MCF 10A (cell line): ENCODE measurements around the gene ELOA. TPM values are rescaled to one million over a fixed set of nuclear protein-coding genes. Genes with fewer than 3 reads are reported as not detected.

Source experiments
- BruUV-seq: library from RNA; stranded (reverse); fragments of 400-500 nt; replicated peaks from 2 replicates; lab custom pipeline; 2021; lab: Mats Ljungman, UMichigan
- CTCF ChIA-PET: fragments of 300-600 bp; sonication (Branson Sonifier 250); formaldehyde crosslinking; extraction: SDS; loops from one replicate; lab custom pipeline; 2021; ENCODE audit warnings: antibody characterized with exemption, inconsistent platforms; lab: Yijun Ruan, JAX
- POLR2A ChIA-PET: fragments of 300-600, 350-650 bp; sonication (Branson Sonifier 250); formaldehyde crosslinking; extraction: SDS; loops from one replicate; lab custom pipeline; 2020; ENCODE audit warnings: antibody characterized with exemption, inconsistent platforms; lab: Yijun Ruan, JAX
- DNase-seq: peaks from one replicate; pipeline ENCODE4 v3.0.0-alpha.2; 2018; ENCODE audit not compliant: unreplicated experiment
- H3K27ac Mint-ChIP-seq: one replicate; pipeline ENCODE4 v1.8.0; 2022; ENCODE audit warnings: mild to moderate bottlenecking, low read depth, mixed read lengths; ENCODE audit not compliant: unreplicated experiment
- H3K27me3 Mint-ChIP-seq: one replicate; pipeline ENCODE4 v1.8.0; 2022; ENCODE audit warnings: mixed read lengths; ENCODE audit not compliant: insufficient read depth, unreplicated experiment
- H3K36me3 Mint-ChIP-seq: one replicate; pipeline ENCODE4 v1.8.0; 2022; ENCODE audit warnings: mild to moderate bottlenecking, moderate library complexity, mixed read lengths; ENCODE audit not compliant: insufficient read depth, unreplicated experiment
- H3K4me1 Mint-ChIP-seq: one replicate; pipeline ENCODE4 v1.8.0; 2022; ENCODE audit warnings: mixed read lengths; ENCODE audit not compliant: insufficient read depth, unreplicated experiment
- H3K4me3 Mint-ChIP-seq: one replicate; pipeline ENCODE4 v1.8.0; 2022; ENCODE audit warnings: mild to moderate bottlenecking, moderate library complexity, mixed read lengths; ENCODE audit not compliant: unreplicated experiment
- H3K9me3 Mint-ChIP-seq: one replicate; pipeline ENCODE4 v1.8.0; 2022; ENCODE audit warnings: mixed read lengths; ENCODE audit not compliant: unreplicated experiment
- intact Hi-C: fragments of 100-400 bp; cut with micrococcal nuclease; formaldehyde crosslinking; loops from 2 replicates; pipeline ENCODE4 v1.14.1; 2022
- total RNA-seq: library from RNA; stranded (reverse); gene quantifications from 2 replicates; pipeline ENCODE4 v1.2.3, GENCODE V29; 2022
- TF ChIP-seq, protein P1 (sequence below): fragments of 200-600 bp; IDR thresholded peaks from one replicate; pipeline ENCODE4 v1.8.0; 2022; ENCODE audit warnings: antibody characterized with exemption, mild to moderate bottlenecking; ENCODE audit not compliant: unreplicated experiment

Gene ELOA
- total RNA-seq, 1 experiment from 2014 or later = 68.3 TPM

DNA sequence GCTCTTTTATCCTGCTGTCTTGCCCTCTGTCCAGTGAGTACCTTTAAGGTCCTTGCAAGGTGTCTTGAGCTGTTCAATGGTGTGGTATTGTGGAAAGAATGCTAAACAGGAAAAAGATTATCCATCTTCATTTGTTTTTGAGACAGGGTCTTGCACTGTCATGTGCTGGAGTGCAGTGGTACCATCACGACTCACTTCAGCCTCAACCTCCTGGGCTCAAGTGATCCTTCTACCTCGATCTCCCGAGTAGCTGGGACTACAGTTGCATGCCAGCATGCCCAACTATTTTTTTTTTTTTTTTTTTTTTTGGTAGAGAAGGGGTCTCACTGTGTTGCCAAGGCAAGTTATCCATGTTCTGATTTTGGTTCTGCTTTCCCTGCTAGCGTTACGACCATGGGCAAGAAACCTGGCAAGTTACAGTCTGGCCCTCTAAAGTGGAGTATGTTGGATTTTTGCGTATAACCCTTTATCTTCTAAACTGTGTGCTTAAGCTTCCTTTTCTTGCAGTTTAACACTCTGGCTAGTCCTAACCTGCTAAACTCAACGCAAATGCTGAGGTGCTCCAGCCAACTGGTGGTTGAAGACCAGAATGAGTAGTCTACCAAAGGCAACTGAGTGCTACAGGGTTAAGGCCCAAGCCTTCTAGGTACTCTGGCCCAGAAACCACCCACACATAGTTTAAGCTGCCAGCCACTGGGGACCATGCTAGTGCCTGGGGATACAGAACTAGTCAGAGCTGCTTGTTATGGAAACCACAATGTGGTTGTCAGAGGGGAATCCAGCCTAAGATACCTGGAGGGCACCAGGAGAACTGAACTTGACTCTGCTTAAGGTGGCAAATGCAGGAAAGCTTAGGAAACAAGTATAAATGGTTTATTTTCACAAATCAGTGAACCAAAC lies 43.7 kb upstream of the ELOA start:
- Mint-ChIP-seq H3K36me3 (peaks cover 100% of the 10 kb centered on the region), H3K4me1 (peaks cover 34% of the 10 kb centered on the region), H3K4me3 (no peak overlapping the region), H3K27me3 (no peaks in the 10 kb centered on the region), H3K27ac (no peak overlapping the region), H3K9me3 (no peaks in the 10 kb centered on the region)
- BruUV-seq = no TSS peak
- CTCF ChIA-PET = interaction anchor here (0.7 kb wide), 1 partner anchor 217 kb away, joined by 4 read pairs; no protein-coding TSS in a partner anchor
- DNase-seq = peak; percentile 30
- TF ChIP-seq, protein P1, sequence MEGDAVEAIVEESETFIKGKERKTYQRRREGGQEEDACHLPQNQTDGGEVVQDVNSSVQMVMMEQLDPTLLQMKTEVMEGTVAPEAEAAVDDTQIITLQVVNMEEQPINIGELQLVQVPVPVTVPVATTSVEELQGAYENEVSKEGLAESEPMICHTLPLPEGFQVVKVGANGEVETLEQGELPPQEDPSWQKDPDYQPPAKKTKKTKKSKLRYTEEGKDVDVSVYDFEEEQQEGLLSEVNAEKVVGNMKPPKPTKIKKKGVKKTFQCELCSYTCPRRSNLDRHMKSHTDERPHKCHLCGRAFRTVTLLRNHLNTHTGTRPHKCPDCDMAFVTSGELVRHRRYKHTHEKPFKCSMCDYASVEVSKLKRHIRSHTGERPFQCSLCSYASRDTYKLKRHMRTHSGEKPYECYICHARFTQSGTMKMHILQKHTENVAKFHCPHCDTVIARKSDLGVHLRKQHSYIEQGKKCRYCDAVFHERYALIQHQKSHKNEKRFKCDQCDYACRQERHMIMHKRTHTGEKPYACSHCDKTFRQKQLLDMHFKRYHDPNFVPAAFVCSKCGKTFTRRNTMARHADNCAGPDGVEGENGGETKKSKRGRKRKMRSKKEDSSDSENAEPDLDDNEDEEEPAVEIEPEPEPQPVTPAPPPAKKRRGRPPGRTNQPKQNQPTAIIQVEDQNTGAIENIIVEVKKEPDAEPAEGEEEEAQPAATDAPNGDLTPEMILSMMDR = no peak
- intact Hi-C loops = no loop called here
- POLR2A ChIA-PET = interaction anchor here (0.6 to 2.4 kb wide), 5 partner anchors 8 to 309 kb away, joined by 3 to 14 read pairs (median 3); partner anchors contain the start of genes ELOA and RPL11

DNA sequence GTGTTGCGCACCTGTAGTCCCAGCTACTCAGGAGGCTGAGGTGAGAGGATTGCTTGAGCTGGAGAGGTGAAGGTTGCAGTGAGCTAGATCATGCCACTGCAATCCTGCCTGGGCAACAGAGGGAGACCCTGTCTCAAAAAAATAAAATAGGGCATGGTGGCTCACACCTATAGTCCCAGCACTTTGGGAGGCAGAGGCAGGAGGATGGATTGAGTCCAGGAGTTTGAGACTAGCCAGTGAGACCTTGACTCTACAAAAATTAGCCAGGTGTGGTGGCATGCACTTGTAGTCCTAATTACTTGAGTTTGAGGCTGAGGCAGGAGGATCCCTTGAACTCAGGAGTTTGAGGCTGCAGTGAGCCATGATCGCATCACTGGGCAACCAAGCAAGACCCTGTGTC lies 42.0 kb upstream of the ELOA start:
- Mint-ChIP-seq H3K27ac (no peak overlapping the region), H3K9me3 (no peaks in the 10 kb centered on the region), H3K27me3 (no peaks in the 10 kb centered on the region), H3K36me3 (peaks cover 100% of the 10 kb centered on the region), H3K4me3 (no peak overlapping the region), H3K4me1 (peaks cover 16% of the 10 kb centered on the region)
- TF ChIP-seq, protein P1 = no peak
- ChIA-PET CTCF (no interaction called here), POLR2A (interaction anchor here (0.7 to 2.4 kb wide), 3 partner anchors 10 to 487 kb away, joined by 3 to 14 read pairs (median 4); partner anchors contain the start of gene RPL11)
- no peak for DNase-seq
- intact Hi-C loops = no loop called here
- BruUV-seq = no TSS peak

DNA sequence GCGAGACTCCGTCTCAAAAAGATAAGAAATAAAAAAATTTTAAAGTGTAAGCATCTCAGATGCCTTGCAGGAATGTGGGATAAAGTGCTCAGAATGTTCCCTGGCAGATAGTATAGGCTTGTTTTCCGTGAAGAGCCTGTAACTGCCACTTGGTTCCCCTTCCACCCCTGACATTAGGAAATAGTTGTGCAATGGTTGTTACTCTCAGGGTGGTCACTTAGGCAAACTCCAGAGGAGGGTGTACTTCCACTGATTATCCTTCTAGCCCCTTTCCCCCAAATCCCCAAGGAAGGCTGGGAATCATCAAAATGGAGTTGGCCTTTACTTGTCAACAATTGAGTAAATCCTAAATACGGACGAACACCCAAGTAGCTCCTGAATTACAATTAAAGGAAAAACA lies 41.3 kb upstream of the ELOA start:
- H3K36me3 Mint-ChIP-seq = peaks cover 100% of the 10 kb centered on the region
- peaks cover 12% of the 10 kb centered on the region for H3K4me1 Mint-ChIP-seq
- BruUV-seq = no TSS peak
- TF ChIP-seq, protein P1 = no peak
- no peak for DNase-seq
- H3K4me3 Mint-ChIP-seq = no peak overlapping the region
- POLR2A ChIA-PET = interaction anchor here (0.7 to 2.0 kb wide), 3 partner anchors 10 to 486 kb away, joined by 3 to 11 read pairs (median 6); partner anchors contain the start of genes ELOA and RPL11
- H3K27me3 Mint-ChIP-seq = no peaks in the 10 kb centered on the region
- H3K27ac Mint-ChIP-seq = no peak overlapping the region
- CTCF ChIA-PET = interaction anchor here (0.7 to 1.0 kb wide), 3 partner anchors 8 to 119 kb away, joined by 3 to 4 read pairs (median 4); no protein-coding TSS in a partner anchor
- intact Hi-C loops = no loop called here
- no peaks in the 10 kb centered on the region for H3K9me3 Mint-ChIP-seq
